SK-N-SH (cell line): ENCODE data around the gene DMD. TPM values are rescaled to one million over a fixed set of nuclear protein-coding genes. Genes with fewer than 3 reads are reported as not detected.

Experiments
- CTCF ChIA-PET: fragments of 300-600, 350-600 bp; formaldehyde crosslinking; extraction: SDS; loops from one replicate; lab custom pipeline; 2021; lab: Yijun Ruan, JAX
- POLR2A ChIA-PET: fragments of 350-600 bp; sonication (Branson Sonifier 250); formaldehyde crosslinking; extraction: SDS; loops from one replicate; lab custom pipeline; 2020; ENCODE audit warnings: antibody characterized with exemption, inconsistent platforms; lab: Yijun Ruan, JAX
- DNase-seq: peaks from one replicate; pipeline ENCODE4 v3.0.0; 2012
- H2AFZ ChIP-seq: fragments of 200-600 bp; sonication (generic); 2 replicates; pipeline ENCODE4 v1.8.1; 2016; ENCODE audit warnings: antibody characterized with exemption, mild to moderate bottlenecking, low read depth
- H3F3A ChIP-seq: fragments of 200-600 bp; sonication (generic); replicated peaks from 2 replicates; pipeline ENCODE3; 2016; ENCODE audit warnings: antibody characterized with exemption, mild to moderate bottlenecking; ENCODE audit not compliant: insufficient read depth
- H3K27ac ChIP-seq, 2 experiments: fragments of 200-500 bp in 1 of 2; fragments of 200-600 bp in 1 of 2; sonication (Bioruptor generic) in 1 of 2; sonication (generic), shearing (Covaris generic) in 1 of 2; 2 replicates each; pipeline versions ENCODE4 v1.5.1 to v1.6.1; 2014 to 2016; ENCODE audit warnings: low read depth in 2 of 2, inconsistent platforms in 1 of 2, low read length in 1 of 2, mild to moderate bottlenecking in 1 of 2, mixed read lengths in 1 of 2
- H3K27me3 ChIP-seq: fragments of 200-600 bp; sonication (generic), shearing (Covaris generic); 2 replicates; pipeline ENCODE4 v1.6.1; 2016; ENCODE audit warnings: mixed run types; ENCODE audit not compliant: insufficient read depth
- H3K36me3 ChIP-seq, 2 experiments: fragments of 200-500 bp in 1 of 2; fragments of 200-600 bp in 1 of 2; sonication (Bioruptor generic) in 1 of 2; sonication (generic) in 1 of 2; replicated peaks in 1 of 2; 2 replicates each; pipeline versions ENCODE3 to v1.5.1; 2014 to 2016; ENCODE audit warnings: low read length in 1 of 2, mild to moderate bottlenecking in 1 of 2; ENCODE audit not compliant: insufficient read depth in 2 of 2, control insufficient read depth in 1 of 2
- H3K4me1 ChIP-seq, 2 experiments: fragments of 200-500 bp in 1 of 2; fragments of 200-600 bp in 1 of 2; sonication (Bioruptor generic) in 1 of 2; sonication (generic), shearing (Covaris generic) in 1 of 2; 2 replicates each; pipeline versions ENCODE4 v1.5.1 to v1.6.1; 2014 to 2016; ENCODE audit warnings: low read depth in 1 of 2, low read length in 1 of 2, mixed run types in 1 of 2; ENCODE audit not compliant: insufficient read depth in 2 of 2, control insufficient read depth in 1 of 2
- H3K4me2 ChIP-seq: fragments of 200-600 bp; sonication (generic), shearing (Covaris generic); 2 replicates; pipeline ENCODE4 v1.6.1; 2017; ENCODE audit warnings: mixed run types
- H3K4me3 ChIP-seq, 2 experiments: fragments of 200-500 bp in 1 of 2; fragments of 200-600 bp in 1 of 2; sonication (Bioruptor generic) in 1 of 2; sonication (generic), shearing (Covaris generic) in 1 of 2; 2 replicates each; pipeline versions ENCODE4 v1.5.1 to v1.8.1; 2014 to 2016; ENCODE audit warnings: low read depth in 2 of 2, inconsistent platforms in 1 of 2, low read length in 1 of 2, mild to moderate bottlenecking in 1 of 2, mixed read lengths in 1 of 2, moderate library complexity in 1 of 2
- H3K79me2 ChIP-seq: fragments of 200-600 bp; sonication (generic); 2 replicates; pipeline ENCODE4 v1.8.1; 2017; ENCODE audit warnings: mild to moderate bottlenecking; ENCODE audit not compliant: insufficient read depth
- H3K9ac ChIP-seq: fragments of 200-600 bp; sonication (generic); 2 replicates; pipeline ENCODE4 v1.6.1; 2017; ENCODE audit warnings: mixed run types
- H3K9me2 ChIP-seq: fragments of 200-600 bp; sonication (generic); 2 replicates; pipeline ENCODE4 v1.6.1; 2017; ENCODE audit warnings: mixed run types
- H3K9me3 ChIP-seq: fragments of 200-600 bp; sonication (generic); 2 replicates; pipeline ENCODE4 v1.6.1; 2017; ENCODE audit warnings: mixed run types, mild to moderate bottlenecking, moderate library complexity
- H4K20me1 ChIP-seq: fragments of 200-600 bp; sonication (generic); 2 replicates; pipeline ENCODE4 v1.6.1; 2017; ENCODE audit warnings: mild to moderate bottlenecking, mixed run types; ENCODE audit not compliant: insufficient read depth
- CHD2 ChIP-seq: fragments of 150-350 bp; IDR thresholded peaks from 2 replicates; pipeline ENCODE4 v1.6.1; 2018; ENCODE audit warnings: low read length; ENCODE audit not compliant: partially characterized antibody
- CTCF ChIP-seq: fragments of 200-600 bp; sonication (generic); IDR thresholded peaks from 2 replicates; pipeline ENCODE4 v1.6.1; 2017; ENCODE audit warnings: antibody characterized with exemption, mild to moderate bottlenecking, moderate library complexity
- ELF1 ChIP-seq: IDR thresholded peaks from 2 replicates; pipeline ENCODE4 v1.4.0; 2012
- EP300 ChIP-seq, 2 experiments: IDR thresholded peaks; 2 replicates each; pipeline versions ENCODE4 v1.4.0 to v1.6.1; 2012; ENCODE audit warnings: borderline replicate concordance in 1 of 2, low read depth in 1 of 2, low read length in 1 of 2
- EZH2phosphoT487 ChIP-seq: fragments of 200-600 bp; sonication (generic); IDR thresholded peaks from 2 replicates; pipeline ENCODE4 v1.6.1; 2017; ENCODE audit warnings: low read depth, mixed run types, mild to moderate bottlenecking, antibody characterized with exemption, moderate library complexity, borderline replicate concordance
- FOSL2 ChIP-seq: IDR thresholded peaks from 2 replicates; pipeline ENCODE4 v1.4.0; 2012; ENCODE audit warnings: low read depth, mild to moderate bottlenecking, moderate library complexity, borderline replicate concordance
- FOXJ3 ChIP-seq: sonication (generic); formaldehyde crosslinking; IDR thresholded peaks from 2 replicates; pipeline ENCODE4 v1.5.1; 2020; ENCODE audit warnings: mild to moderate bottlenecking, missing genetic modification reagents
- FOXM1 ChIP-seq: IDR thresholded peaks from 2 replicates; pipeline ENCODE4 v1.4.0; 2012; ENCODE audit warnings: low read depth, mild to moderate bottlenecking
- GABPA ChIP-seq: IDR thresholded peaks from 2 replicates; pipeline ENCODE4 v1.4.0; 2012; ENCODE audit warnings: low read depth, mild to moderate bottlenecking
- GATA2 ChIP-seq: sonication (generic); formaldehyde crosslinking; IDR thresholded peaks from 2 replicates; pipeline ENCODE4 v1.5.0; 2020; ENCODE audit warnings: mild to moderate bottlenecking, missing genetic modification reagents
- JUND ChIP-seq: IDR thresholded peaks from 2 replicates; pipeline ENCODE4 v1.4.0; 2012
- NFIC ChIP-seq: IDR thresholded peaks from 2 replicates; pipeline ENCODE4 v1.4.0; 2012; ENCODE audit warnings: borderline replicate concordance
- NRF1 ChIP-seq: IDR thresholded peaks from 2 replicates; pipeline ENCODE4 v1.6.1; 2012; ENCODE audit warnings: low read depth, mild to moderate bottlenecking, low read length
- RCOR1 ChIP-seq: fragments of 150-350 bp; IDR thresholded peaks from 2 replicates; pipeline ENCODE4 v1.6.1; 2017; ENCODE audit warnings: antibody characterized with exemption, low read length
- RXRA ChIP-seq: IDR thresholded peaks from 2 replicates; pipeline ENCODE4 v1.4.0; 2012; ENCODE audit warnings: low read depth, mild to moderate bottlenecking, borderline replicate concordance
- SMC3 ChIP-seq: IDR thresholded peaks from 2 replicates; pipeline ENCODE4 v1.6.1; 2012; ENCODE audit warnings: low read depth, low read length, improper control_type of control experiment
- TCF12 ChIP-seq: IDR thresholded peaks from 2 replicates; pipeline ENCODE4 v1.4.0; 2012
- TEAD4 ChIP-seq: IDR thresholded peaks from 2 replicates; pipeline ENCODE4 v1.4.0; 2012; ENCODE audit warnings: mild to moderate bottlenecking, borderline replicate concordance; ENCODE audit not compliant: insufficient read depth
- YY1 ChIP-seq: IDR thresholded peaks from 2 replicates; pipeline ENCODE4 v1.4.0; 2012; ENCODE audit warnings: low read depth, mild to moderate bottlenecking
- WGBS: methylation state at CpG from one replicate; pipeline ENCODE4 v1.1.6; 2017; ENCODE audit warnings: low lambda C conversion rate; 5-methylcytosine and 5-hydroxymethylcytosine counted together
- polyA plus RNA-seq, 3 experiments: library from polyadenylated mRNA; depleted of rRNA; stranded (reverse); fragments of >200 nt; gene quantifications; 2 replicates each; pipeline ENCODE4 v1.2.3, GENCODE V29; 2012
- TF ChIP-seq, protein P1 (sequence below): IDR thresholded peaks from 2 replicates; pipeline ENCODE4; 2012
- TF ChIP-seq, protein P2 (sequence below): fragments of 150-350 bp; IDR thresholded peaks from 2 replicates; pipeline ENCODE4 v1.6.1; 2017; ENCODE audit warnings: antibody characterized with exemption, low read length, low read depth, borderline replicate concordance
- TF ChIP-seq, protein P3 (sequence below): fragments of 150-350 bp; IDR thresholded peaks from 2 replicates; pipeline ENCODE4 v1.6.1; 2016; ENCODE audit warnings: mild to moderate bottlenecking, low read depth, low read length

DMD gene
- polyA plus RNA-seq, 1 of the 3 experiments (the other 2 are of a cell fraction) = 3.9 TPM

DNA sequence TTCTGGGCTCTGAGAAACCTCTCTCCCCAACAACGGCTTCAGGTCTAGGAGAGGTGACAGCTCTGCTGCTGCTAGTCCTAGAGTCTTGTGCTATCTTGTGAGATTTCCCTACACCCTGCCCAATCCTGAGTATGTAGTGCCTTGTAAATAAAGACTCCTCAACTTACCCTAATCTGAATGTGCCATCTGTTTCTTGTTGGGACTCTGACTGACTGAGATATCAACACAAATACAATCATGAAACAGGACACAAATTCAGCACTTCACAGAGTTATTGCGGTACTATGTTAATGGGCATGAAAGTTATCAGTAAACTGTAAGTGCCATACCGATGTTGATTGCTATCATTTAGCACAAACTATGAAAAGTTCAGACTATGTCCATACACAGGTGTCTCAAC, 1610.5 kb downstream of the DMD start:
- no peaks in the 10 kb centered on the region for H3K36me3 ChIP-seq
- H3K27me3 ChIP-seq = no peaks in the 10 kb centered on the region
- H3K9ac ChIP-seq = no peak overlapping the region
- H3K79me2 ChIP-seq = no peaks in the 10 kb centered on the region
- no peak overlapping the region for H3K27ac ChIP-seq
- no peaks in the 10 kb centered on the region for H3K9me2 ChIP-seq
- H3K4me1 ChIP-seq = no peaks in the 10 kb centered on the region; a peak in 1 of 4 replicates
- no peak overlapping the region for H3K4me3 ChIP-seq
- TF ChIP-seq TCF12 (no peak), EP300 (IDR thresholded peaks at IDR 0.05; ENCODE audit: borderline replicate concordance in 1 of 2, low read depth in 1 of 2, low read length in 1 of 2) (no peak), FOSL2 (no peak), TEAD4 (no peak), RCOR1 (no peak), EZH2phosphoT487 (no peak), NFIC (no peak), GABPA (no peak), NRF1 (no peak)
- TF ChIP-seq, all 33 proteins: peak for 0
- no peaks in the 10 kb centered on the region for H4K20me1 ChIP-seq
- no peak for DNase-seq
- POLR2A ChIA-PET = no interaction called here
- H3K4me2 ChIP-seq = no peak overlapping the region
- 54% methylated on average over 3 of the region's 3 CpGs for WGBS
- no peaks in the 10 kb centered on the region for H3F3A ChIP-seq
- CTCF ChIA-PET = no interaction called here
- no peak overlapping the region for H2AFZ ChIP-seq
- no peaks in the 10 kb centered on the region for H3K9me3 ChIP-seq

- Histone ChIP-seq H2AFZ (no peak overlapping the region), H3K4me1 (no peaks in the 10 kb centered on the region; a peak in 1 of 4 replicates), H3K36me3 (no peaks in the 10 kb centered on the region), H3K27me3 (no peaks in the 10 kb centered on the region), H3K4me3 (no peak overlapping the region), H3F3A (peaks cover 6% of the 10 kb centered on the region), H4K20me1 (no peaks in the 10 kb centered on the region), H3K9me2 (no peaks in the 10 kb centered on the region), H3K4me2 (no peak overlapping the region), H3K9me3 (no peaks in the 10 kb centered on the region), H3K79me2 (no peaks in the 10 kb centered on the region), H3K9ac (no peak overlapping the region), H3K27ac (no peak overlapping the region)
- TF ChIP-seq CTCF (no peak), JUND (no peak), FOXJ3 (CRISPR knock-in tag) (no peak), GABPA (no peak), NFIC (no peak), YY1 (no peak), CHD2 (no peak), GATA2 (CRISPR knock-in tag) (no peak), FOXM1 (no peak), SMC3 (no peak), RXRA (no peak), ELF1 (no peak), EZH2phosphoT487 (no peak)
- TF ChIP-seq, protein P1, sequence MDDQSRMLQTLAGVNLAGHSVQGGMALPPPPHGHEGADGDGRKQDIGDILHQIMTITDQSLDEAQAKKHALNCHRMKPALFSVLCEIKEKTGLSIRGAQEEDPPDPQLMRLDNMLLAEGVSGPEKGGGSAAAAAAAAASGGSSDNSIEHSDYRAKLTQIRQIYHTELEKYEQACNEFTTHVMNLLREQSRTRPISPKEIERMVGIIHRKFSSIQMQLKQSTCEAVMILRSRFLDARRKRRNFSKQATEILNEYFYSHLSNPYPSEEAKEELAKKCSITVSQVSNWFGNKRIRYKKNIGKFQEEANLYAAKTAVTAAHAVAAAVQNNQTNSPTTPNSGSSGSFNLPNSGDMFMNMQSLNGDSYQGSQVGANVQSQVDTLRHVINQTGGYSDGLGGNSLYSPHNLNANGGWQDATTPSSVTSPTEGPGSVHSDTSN = no peak
- TF ChIP-seq, protein P2, sequence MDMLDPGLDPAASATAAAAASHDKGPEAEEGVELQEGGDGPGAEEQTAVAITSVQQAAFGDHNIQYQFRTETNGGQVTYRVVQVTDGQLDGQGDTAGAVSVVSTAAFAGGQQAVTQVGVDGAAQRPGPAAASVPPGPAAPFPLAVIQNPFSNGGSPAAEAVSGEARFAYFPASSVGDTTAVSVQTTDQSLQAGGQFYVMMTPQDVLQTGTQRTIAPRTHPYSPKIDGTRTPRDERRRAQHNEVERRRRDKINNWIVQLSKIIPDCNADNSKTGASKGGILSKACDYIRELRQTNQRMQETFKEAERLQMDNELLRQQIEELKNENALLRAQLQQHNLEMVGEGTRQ = no peak
- TF ChIP-seq, protein P3, sequence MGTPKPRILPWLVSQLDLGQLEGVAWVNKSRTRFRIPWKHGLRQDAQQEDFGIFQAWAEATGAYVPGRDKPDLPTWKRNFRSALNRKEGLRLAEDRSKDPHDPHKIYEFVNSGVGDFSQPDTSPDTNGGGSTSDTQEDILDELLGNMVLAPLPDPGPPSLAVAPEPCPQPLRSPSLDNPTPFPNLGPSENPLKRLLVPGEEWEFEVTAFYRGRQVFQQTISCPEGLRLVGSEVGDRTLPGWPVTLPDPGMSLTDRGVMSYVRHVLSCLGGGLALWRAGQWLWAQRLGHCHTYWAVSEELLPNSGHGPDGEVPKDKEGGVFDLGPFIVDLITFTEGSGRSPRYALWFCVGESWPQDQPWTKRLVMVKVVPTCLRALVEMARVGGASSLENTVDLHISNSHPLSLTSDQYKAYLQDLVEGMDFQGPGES = no peak
- ChIA-PET CTCF (no interaction called here), POLR2A (no interaction called here)
- no peak for DNase-seq
- WGBS = 38% methylated on average over 2 of the region's 2 CpGs
Observed at GRCh38 chrX:31593353-31593752, 1618.0 kb downstream of the DMD start.
